MM.1S (cell line): Measurements from ENCODE around the gene MRPS22.
"Not testable (repeated sequence)": the region's sequence is repeated elsewhere in the genome, so short reads cannot be mapped to it uniquely, and the experiment has no call there.

ENCODE experiments used
- DNase-seq: peaks from one replicate; pipeline ENCODE4 v3.0.0-alpha.2; 2015
- H2AFZ ChIP-seq: fragments of 300-600 bp; sonication (generic); 2 replicates; pipeline ENCODE4 v1.6.0; 2016; ENCODE audit warnings: antibody characterized with exemption, low read length
- H3F3A ChIP-seq: fragments of 300-600 bp; sonication (generic); 2 replicates; pipeline ENCODE4 v1.6.1; 2016; ENCODE audit warnings: mild to moderate bottlenecking, antibody characterized with exemption, low read length, moderate library complexity, mixed read lengths; ENCODE audit not compliant: insufficient read depth
- H3K27ac ChIP-seq: fragments of 300-600 bp; sonication (generic); 2 replicates; pipeline ENCODE4 v1.5.1; 2016; ENCODE audit warnings: mild to moderate bottlenecking, low read length
- H3K27me3 ChIP-seq: fragments of 300-600 bp; sonication (generic); replicated peaks from 2 replicates; pipeline ENCODE4 v1.6.0; 2016; ENCODE audit warnings: low read length; ENCODE audit not compliant: insufficient read depth
- H3K36me3 ChIP-seq: fragments of 300-600 bp; sonication (generic); replicated peaks from 2 replicates; pipeline ENCODE4 v1.6.1; 2016; ENCODE audit warnings: mild to moderate bottlenecking, low read length, mixed read lengths; ENCODE audit not compliant: insufficient read depth
- H3K4me1 ChIP-seq: fragments of 300-600 bp; sonication (generic); 2 replicates; pipeline ENCODE4 v1.6.1; 2016; ENCODE audit warnings: low read length, mixed read lengths
- H3K4me2 ChIP-seq: fragments of 300-600 bp; sonication (generic); 2 replicates; pipeline ENCODE4 v1.6.0; 2016; ENCODE audit warnings: low read depth, low read length
- H3K4me3 ChIP-seq: fragments of 300-600 bp; sonication (generic); 2 replicates; pipeline ENCODE4 v1.5.1; 2016; ENCODE audit warnings: low read length, mixed read lengths
- H3K79me2 ChIP-seq: fragments of 300-600 bp; sonication (generic); 2 replicates; pipeline ENCODE4 v1.6.1; 2016; ENCODE audit warnings: mixed run types, low read length, mixed read lengths
- H3K9ac ChIP-seq: fragments of 300-600 bp; sonication (generic); 2 replicates; pipeline ENCODE4 v1.6.1; 2016; ENCODE audit warnings: low read length, mixed read lengths
- H3K9me2 ChIP-seq: fragments of 300-600 bp; sonication (generic); replicated peaks from 2 replicates; pipeline ENCODE4 v1.6.1; 2016; ENCODE audit warnings: mild to moderate bottlenecking, low read length, mixed read lengths; ENCODE audit not compliant: insufficient read depth
- H3K9me3 ChIP-seq: fragments of 300-600 bp; sonication (generic); replicated peaks from 2 replicates; pipeline ENCODE4 v1.6.1; 2016; ENCODE audit warnings: mild to moderate bottlenecking, low read length, mixed read lengths; ENCODE audit not compliant: insufficient read depth
- H4K20me1 ChIP-seq: fragments of 300-600 bp; sonication (generic); 2 replicates; pipeline ENCODE4 v1.6.1; 2016; ENCODE audit warnings: mild to moderate bottlenecking, low read length, moderate library complexity, mixed read lengths; ENCODE audit not compliant: insufficient read depth
- CTCF ChIP-seq: fragments of 300-600 bp; sonication (generic); IDR thresholded peaks from 2 replicates; pipeline ENCODE4 v1.5.1; 2016; ENCODE audit warnings: antibody characterized with exemption, low read length, mixed read lengths
- EZH2 ChIP-seq: fragments of 300-600 bp; sonication (generic); optimal IDR thresholded peaks from 2 replicates; pipeline ENCODE3; 2017; ENCODE audit warnings: low read depth, mild to moderate bottlenecking, antibody characterized with exemption, low read length, mixed read lengths
- EZH2phosphoT487 ChIP-seq: fragments of 300-600 bp; sonication (generic); IDR thresholded peaks from 2 replicates; pipeline ENCODE4 v1.6.1; 2018; ENCODE audit warnings: antibody characterized with exemption, low read length

MRPS22 gene

GRCh38 chr3:139396707-139397106, 52.9 kb downstream of the MRPS22 start:
- TF ChIP-seq CTCF (no peak), EZH2 (no peak), EZH2phosphoT487 (no peak)
- H3K36me3 ChIP-seq, result no peaks in the 10 kb centered on the region
- H3K27ac ChIP-seq, result no peak overlapping the region
- H3K79me2 ChIP-seq, result no peaks in the 10 kb centered on the region
- no peaks in the 10 kb centered on the region for H3F3A ChIP-seq
- no peak overlapping the region for H2AFZ ChIP-seq
- no peak overlapping the region for H3K4me2 ChIP-seq
- no peak for DNase-seq
- no peak overlapping the region for H3K9ac ChIP-seq
- H3K27me3 ChIP-seq, result no peaks in the 10 kb centered on the region
- no peaks in the 10 kb centered on the region for H3K9me2 ChIP-seq
- no peaks in the 10 kb centered on the region for H3K9me3 ChIP-seq
- H3K4me1 ChIP-seq, result no peaks in the 10 kb centered on the region
- H4K20me1 ChIP-seq, result no peaks in the 10 kb centered on the region
- H3K4me3 ChIP-seq, result no peak overlapping the region

GRCh38 chr3:139401155-139401554, 57.3 kb downstream of the MRPS22 start:
- not testable (repeated sequence) for H3K9me2 ChIP-seq, H2AFZ ChIP-seq, H3K27me3 ChIP-seq, H3K9me3 ChIP-seq, H3K79me2 ChIP-seq, H4K20me1 ChIP-seq, H3K9ac ChIP-seq, H3K4me1 ChIP-seq, H3K27ac ChIP-seq, H3K4me3 ChIP-seq, DNase-seq, H3K36me3 ChIP-seq, H3F3A ChIP-seq, H3K4me2 ChIP-seq
